ENCODE results near the gene NKTR. TPM values are rescaled to one million over a fixed set of nuclear protein-coding genes. Genes with fewer than 3 reads are reported as not detected.
A peak's percentile ranks its signal among the peaks of the same experiment; 100 is the strongest.

The NKTR gene
- total RNA-seq, 1 experiment from 2014 or later: 79.8 TPM

DNA sequence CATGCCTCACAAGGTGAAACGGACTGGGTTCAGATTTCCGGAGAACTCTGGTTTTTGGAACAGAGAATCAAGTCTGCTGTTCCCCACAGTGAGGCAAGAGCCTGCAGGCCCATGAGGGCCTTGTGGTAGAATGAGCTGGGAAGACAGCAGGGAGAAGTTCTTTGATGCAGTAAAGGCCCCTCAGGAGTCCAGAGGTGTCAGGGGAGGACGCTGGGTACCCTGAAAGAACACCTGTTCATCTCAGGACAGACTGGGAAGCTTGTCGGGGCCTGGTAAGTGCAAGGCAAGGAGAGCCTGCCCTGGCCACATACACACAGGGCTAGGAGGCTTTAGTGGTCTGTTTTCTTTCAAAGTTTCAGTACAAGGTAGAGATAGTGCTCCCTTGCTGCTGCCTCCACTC is 49.3 kb downstream of the NKTR start:
- H3K23me2 ChIP-seq (ENCODE audit: insufficient read length, low read depth, low read length, poor library complexity, severe bottlenecking): no peaks in the 10 kb centered on the region
- no peak overlapping the region for H3K14ac ChIP-seq (ENCODE audit: insufficient read depth, low read length)
- H3K56ac ChIP-seq (ENCODE audit: insufficient read length, low read depth, low read length): no peak overlapping the region
- no peak overlapping the region for H2AK5ac ChIP-seq (ENCODE audit: insufficient read length, low read length)
- peaks cover 3% of the 10 kb centered on the region; the same call in 1 of the 2 replicates for H3K4me1 ChIP-seq (ENCODE audit: insufficient read depth, low read length)
- no peak overlapping the region for H2BK15ac ChIP-seq (ENCODE audit: low read depth, low read length)
- no peak overlapping the region for H4K91ac ChIP-seq (ENCODE audit: insufficient read length, low read depth, low read length)
- Mint-ChIP-seq H3K4me1 (peaks cover 45% of the 10 kb centered on the region in 2 experiments), H3K27ac (peak overlapping the region; percentile 50 to 71 (median 50); a peak in 5 of 7 replicates), H3K4me3 (no peak overlapping the region), H3K9me3 (no peaks in the 10 kb centered on the region), H3K36me3 (ENCODE audit: insufficient read depth in 1 of 3, low read depth in 3 of 3) (peaks cover 14 to 45% (median 40%) of the 10 kb centered on the region in 3 experiments; a peak in 6 of 7 replicates), H3K27me3 (ENCODE audit: low read depth) (no peaks in the 10 kb centered on the region)
- no peak overlapping the region for H2BK5ac ChIP-seq (ENCODE audit: insufficient read length, low read length)
- H2BK12ac ChIP-seq (ENCODE audit: insufficient read length, low read depth, low read length): no peak overlapping the region
- H4K8ac ChIP-seq (replicated peaks; ENCODE audit: insufficient read length, low read depth, low read length): no peak overlapping the region
- no peak overlapping the region for H3K9ac ChIP-seq (ENCODE audit: extremely low read depth, insufficient read length, low read length)
- H4K5ac ChIP-seq (ENCODE audit: insufficient read length, low read depth, low read length): no peak overlapping the region
- H2AFZ ChIP-seq (ENCODE audit: low read length): no peak overlapping the region
- no peak overlapping the region for H3K23ac ChIP-seq (ENCODE audit: insufficient read length, low read depth, low read length)
- no peak overlapping the region for H3K18ac ChIP-seq (ENCODE audit: insufficient read length, low read depth, low read length)
- H3K79me2 ChIP-seq (ENCODE audit: insufficient read depth, low read length): no peaks in the 10 kb centered on the region
- no peak overlapping the region for H3T11ph ChIP-seq (ENCODE audit: low read length)
- no peaks in the 10 kb centered on the region for H4K20me1 ChIP-seq (ENCODE audit: control insufficient read depth, insufficient read depth, insufficient read length)
- H2BK20ac ChIP-seq (ENCODE audit: low read depth, low read length, poor library complexity, severe bottlenecking): no peak overlapping the region
- no peaks in the 10 kb centered on the region for H3K79me1 ChIP-seq (ENCODE audit: insufficient read depth, low read depth, low read length, poor library complexity, severe bottlenecking)
- no peak overlapping the region for H3K4me2 ChIP-seq (ENCODE audit: insufficient read depth, insufficient read length, low read length)
- H3K27ac ChIP-seq (ENCODE audit: insufficient read length, low read depth, low read length): no peak overlapping the region
- H3K9me3 ChIP-seq (ENCODE audit: control insufficient read depth, low read depth, low read length): no peaks in the 10 kb centered on the region
- no CpG with 5 or more reads among the region's 4 CpGs for WGBS (ENCODE audit: extremely low coverage, insufficient read length, low lambda C conversion rate)
- no peaks in the 10 kb centered on the region for H3K27me3 ChIP-seq (ENCODE audit: insufficient read depth, low read length)
- no peak for DNase-seq
- no peak overlapping the region for H2BK120ac ChIP-seq (ENCODE audit: low read depth, low read length, poor library complexity, severe bottlenecking)
- no peak overlapping the region for H3K4ac ChIP-seq (ENCODE audit: low read depth, low read length)
- TF ChIP-seq, protein P1, sequence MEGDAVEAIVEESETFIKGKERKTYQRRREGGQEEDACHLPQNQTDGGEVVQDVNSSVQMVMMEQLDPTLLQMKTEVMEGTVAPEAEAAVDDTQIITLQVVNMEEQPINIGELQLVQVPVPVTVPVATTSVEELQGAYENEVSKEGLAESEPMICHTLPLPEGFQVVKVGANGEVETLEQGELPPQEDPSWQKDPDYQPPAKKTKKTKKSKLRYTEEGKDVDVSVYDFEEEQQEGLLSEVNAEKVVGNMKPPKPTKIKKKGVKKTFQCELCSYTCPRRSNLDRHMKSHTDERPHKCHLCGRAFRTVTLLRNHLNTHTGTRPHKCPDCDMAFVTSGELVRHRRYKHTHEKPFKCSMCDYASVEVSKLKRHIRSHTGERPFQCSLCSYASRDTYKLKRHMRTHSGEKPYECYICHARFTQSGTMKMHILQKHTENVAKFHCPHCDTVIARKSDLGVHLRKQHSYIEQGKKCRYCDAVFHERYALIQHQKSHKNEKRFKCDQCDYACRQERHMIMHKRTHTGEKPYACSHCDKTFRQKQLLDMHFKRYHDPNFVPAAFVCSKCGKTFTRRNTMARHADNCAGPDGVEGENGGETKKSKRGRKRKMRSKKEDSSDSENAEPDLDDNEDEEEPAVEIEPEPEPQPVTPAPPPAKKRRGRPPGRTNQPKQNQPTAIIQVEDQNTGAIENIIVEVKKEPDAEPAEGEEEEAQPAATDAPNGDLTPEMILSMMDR (conservative IDR thresholded peaks at IDR 0.05): no peak

All from H9 (cell line).